ENCODE measurements around the gene LLGL1.

GRCh38 chr17:18250259-18250658 is 24.8 kb downstream of the LLGL1 start:
- TF ChIP-seq CTCF (IDR thresholded peaks at IDR 0.05; ENCODE audit: extremely low read depth in 1 of 2, insufficient read depth in 1 of 2, low read depth in 1 of 2, low read length in 2 of 2) (no peak), MAX (IDR thresholded peaks at IDR 0.05; ENCODE audit: insufficient read depth, insufficient read length) (no peak), JUN (IDR thresholded peaks at IDR 0.05; ENCODE audit: borderline replicate concordance, insufficient read depth, insufficient read length, low read depth) (no peak), EZH2 (IDR thresholded peaks at IDR 0.05; ENCODE audit: borderline replicate concordance, low read depth, low read length, severe bottlenecking) (no peak), POLR2A (IDR thresholded peaks at IDR 0.05; ENCODE audit: low read depth, low read length) (no peak), POLR2AphosphoS5 (IDR thresholded peaks at IDR 0.05; ENCODE audit: insufficient read depth, low read depth, low read length) (no peak)
